HEK293T (cell line): ENCODE results near the gene NDUFS6.

Experiments used
- FOXK2 ChIP-seq: fragments of 450-650 bp; IDR thresholded peaks from 2 replicates; pipeline ENCODE4 v1.6.1; 2016; ENCODE audit warnings: mild to moderate bottlenecking
- HDGF ChIP-seq: fragments of 450-650 bp; IDR thresholded peaks from 2 replicates; pipeline ENCODE4 v1.6.1; 2017; ENCODE audit warnings: antibody characterized with exemption, borderline replicate concordance
- LEF1 ChIP-seq: fragments of 450-650 bp; IDR thresholded peaks from 2 replicates; pipeline ENCODE4 v1.6.1; 2017; ENCODE audit warnings: mild to moderate bottlenecking, borderline replicate concordance
- SP1 ChIP-seq: fragments of 450-650 bp; IDR thresholded peaks from 2 replicates; pipeline ENCODE4 v1.6.1; 2017
- TARDBP ChIP-seq: fragments of 450-650 bp; IDR thresholded peaks from 2 replicates; pipeline ENCODE4 v1.6.1; 2016

DNA sequence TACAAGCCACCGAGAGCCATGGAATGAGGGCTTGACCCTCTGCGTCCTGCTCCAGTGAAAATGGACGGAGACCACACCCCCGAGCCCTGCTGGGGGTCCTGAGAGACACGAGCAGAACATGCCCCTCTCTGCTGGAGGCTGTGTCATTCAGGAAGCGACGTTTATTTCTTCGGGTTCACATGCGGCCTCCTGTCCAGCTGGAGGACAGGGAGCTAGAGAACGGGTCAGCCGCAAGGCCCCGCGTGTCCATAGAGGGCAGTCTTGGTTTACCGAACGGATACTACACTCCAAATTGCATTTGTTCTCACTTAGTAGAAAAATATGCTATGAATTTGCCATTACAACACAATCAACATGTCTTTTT, 37.7 kb upstream of the NDUFS6 start:
- TF ChIP-seq SP1: no peak
- TF ChIP-seq FOXK2: no peak
- TF ChIP-seq LEF1: no peak
- no peak for TF ChIP-seq TARDBP
- TF ChIP-seq HDGF: no peak
